Loucy (cell line): ENCODE measurements around the gene XPO1.
"Not testable (repeated sequence)": the region's sequence is repeated elsewhere in the genome, so short reads cannot be mapped to it uniquely, and the experiment has no call there.

Source experiments
- H2AFZ ChIP-seq: fragments of 200-600 bp; sonication (generic); 2 replicates; pipeline ENCODE4 v1.6.0; 2016; ENCODE audit warnings: antibody characterized with exemption, mild to moderate bottlenecking, low read length, moderate library complexity
- H3F3A ChIP-seq: fragments of 200-600 bp; 2 replicates; pipeline ENCODE4 v1.6.0; 2016; ENCODE audit warnings: antibody characterized with exemption, low read depth, mild to moderate bottlenecking
- H3K27me3 ChIP-seq: fragments of 200-600 bp; sonication (generic); 2 replicates; pipeline ENCODE4 v1.6.1; 2014; ENCODE audit warnings: low read length, mild to moderate bottlenecking; ENCODE audit not compliant: insufficient read depth, poor library complexity, severe bottlenecking
- H3K36me3 ChIP-seq: fragments of 200-600 bp; sonication (generic); 2 replicates; pipeline ENCODE4 v1.6.1; 2016; ENCODE audit warnings: low read length; ENCODE audit not compliant: insufficient read depth
- H3K4me1 ChIP-seq: fragments of 200-600 bp; sonication (generic); 2 replicates; pipeline ENCODE4 v1.5.1; 2014; ENCODE audit warnings: low read length, mild to moderate bottlenecking; ENCODE audit not compliant: insufficient read depth, poor library complexity, severe bottlenecking
- H3K4me2 ChIP-seq: fragments of 200-600 bp; sonication (generic); 2 replicates; pipeline ENCODE4 v1.6.0; 2014; ENCODE audit warnings: antibody characterized with exemption, low read length, low read depth, mild to moderate bottlenecking; ENCODE audit not compliant: poor library complexity, severe bottlenecking
- H3K4me3 ChIP-seq: fragments of 200-600 bp; sonication (generic); 2 replicates; pipeline ENCODE4 v1.5.1; 2014; ENCODE audit warnings: low read length, mild to moderate bottlenecking, mixed read lengths; ENCODE audit not compliant: poor library complexity, severe bottlenecking
- H3K79me2 ChIP-seq: fragments of 200-600 bp; sonication (generic); 2 replicates; pipeline ENCODE4 v1.6.1; 2014; ENCODE audit warnings: low read length; ENCODE audit not compliant: insufficient read depth
- H3K9ac ChIP-seq: fragments of 200-600 bp; sonication (generic); 2 replicates; pipeline ENCODE4 v1.6.0; 2014; ENCODE audit warnings: mild to moderate bottlenecking, low read depth, low read length, moderate library complexity; ENCODE audit not compliant: poor library complexity, severe bottlenecking
- H3K9me2 ChIP-seq: fragments of 200-600 bp; sonication (generic); replicated peaks from 2 replicates; pipeline ENCODE4 v1.6.1; 2016; ENCODE audit warnings: low read depth, low read length, mixed read lengths
- H3K9me3 ChIP-seq: fragments of 200-600 bp; sonication (generic); 2 replicates; pipeline ENCODE4 v1.6.1; 2014; ENCODE audit warnings: mild to moderate bottlenecking, antibody characterized with exemption, low read length, low read depth; ENCODE audit not compliant: insufficient read depth
- H4K20me1 ChIP-seq: fragments of 200-600 bp; sonication (generic); 2 replicates; pipeline ENCODE4 v1.6.0; 2014; ENCODE audit warnings: antibody characterized with exemption, low read length, mild to moderate bottlenecking; ENCODE audit not compliant: insufficient read depth, poor library complexity, severe bottlenecking
- EZH2phosphoT487 ChIP-seq: fragments of 200-600 bp; IDR thresholded peaks from 2 replicates; pipeline ENCODE4 v1.6.1; 2018; ENCODE audit warnings: antibody characterized with exemption, mild to moderate bottlenecking, moderate library complexity, borderline replicate concordance
- TF ChIP-seq, protein P1 (sequence below): fragments of 200-600 bp; sonication (generic); conservative IDR thresholded peaks from 2 replicates; pipeline ENCODE4 v1.5.1; 2014; ENCODE audit warnings: mild to moderate bottlenecking, antibody characterized with exemption, low read length

Gene XPO1

DNA sequence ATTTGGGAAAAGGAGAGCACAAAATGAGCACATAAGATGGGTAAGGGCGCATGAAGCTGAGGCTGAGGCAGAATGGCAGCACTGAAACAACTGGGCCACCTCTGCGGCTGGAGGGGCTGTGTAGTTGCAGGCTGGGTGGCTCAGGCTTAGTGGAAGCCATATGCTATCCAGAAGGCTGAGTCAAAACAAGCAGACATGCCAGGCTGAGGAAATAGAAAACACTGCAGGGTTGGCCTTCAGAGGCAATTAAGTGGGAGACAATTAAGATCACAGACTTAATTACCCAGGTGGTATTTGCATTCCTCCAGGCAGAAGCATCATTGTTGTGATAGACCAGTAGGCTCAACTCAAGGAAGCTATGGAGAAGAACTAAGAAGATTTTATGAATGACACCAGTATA is 11.4 kb upstream of the XPO1 start:
- Histone ChIP-seq H3K27me3 (no peaks in the 10 kb centered on the region), H3K4me1 (no peaks in the 10 kb centered on the region), H3K36me3 (no peaks in the 10 kb centered on the region), H2AFZ (no peak overlapping the region), H3F3A (no peaks in the 10 kb centered on the region), H3K4me2 (no peak overlapping the region), H3K9me3 (no peaks in the 10 kb centered on the region), H3K9me2 (no peaks in the 10 kb centered on the region), H3K4me3 (no peak overlapping the region), H3K79me2 (no peaks in the 10 kb centered on the region), H4K20me1 (no peaks in the 10 kb centered on the region), H3K9ac (no peak overlapping the region)
- TF ChIP-seq EZH2phosphoT487, result no peak
- TF ChIP-seq, protein P1, sequence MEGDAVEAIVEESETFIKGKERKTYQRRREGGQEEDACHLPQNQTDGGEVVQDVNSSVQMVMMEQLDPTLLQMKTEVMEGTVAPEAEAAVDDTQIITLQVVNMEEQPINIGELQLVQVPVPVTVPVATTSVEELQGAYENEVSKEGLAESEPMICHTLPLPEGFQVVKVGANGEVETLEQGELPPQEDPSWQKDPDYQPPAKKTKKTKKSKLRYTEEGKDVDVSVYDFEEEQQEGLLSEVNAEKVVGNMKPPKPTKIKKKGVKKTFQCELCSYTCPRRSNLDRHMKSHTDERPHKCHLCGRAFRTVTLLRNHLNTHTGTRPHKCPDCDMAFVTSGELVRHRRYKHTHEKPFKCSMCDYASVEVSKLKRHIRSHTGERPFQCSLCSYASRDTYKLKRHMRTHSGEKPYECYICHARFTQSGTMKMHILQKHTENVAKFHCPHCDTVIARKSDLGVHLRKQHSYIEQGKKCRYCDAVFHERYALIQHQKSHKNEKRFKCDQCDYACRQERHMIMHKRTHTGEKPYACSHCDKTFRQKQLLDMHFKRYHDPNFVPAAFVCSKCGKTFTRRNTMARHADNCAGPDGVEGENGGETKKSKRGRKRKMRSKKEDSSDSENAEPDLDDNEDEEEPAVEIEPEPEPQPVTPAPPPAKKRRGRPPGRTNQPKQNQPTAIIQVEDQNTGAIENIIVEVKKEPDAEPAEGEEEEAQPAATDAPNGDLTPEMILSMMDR, result no peak

DNA sequence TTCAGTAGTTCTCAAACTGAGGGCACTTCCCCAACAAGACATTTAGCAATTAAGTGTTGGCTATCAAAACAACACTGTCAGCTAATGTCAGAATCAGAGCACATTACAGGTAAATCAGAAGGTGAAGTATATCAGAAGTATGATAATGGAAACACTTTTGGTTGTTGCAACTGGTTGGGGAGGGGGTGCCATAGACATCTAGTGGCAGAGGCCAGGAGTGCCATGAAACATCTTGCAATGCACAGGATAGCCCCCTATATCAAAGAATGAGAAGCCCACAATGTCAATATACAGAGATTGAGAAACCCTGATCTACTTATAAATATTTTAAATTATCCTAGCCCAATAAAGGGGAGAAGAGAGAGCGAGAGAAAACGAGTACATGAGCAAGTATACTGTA is 4.9 kb upstream of the XPO1 start:
- no peak overlapping the region for H3K9ac ChIP-seq
- H3K4me3 ChIP-seq, result no peak overlapping the region
- no peak overlapping the region for H3K4me2 ChIP-seq
- peaks cover under 1% of the 10 kb centered on the region; the same call in 1 of the 2 replicates for H3K79me2 ChIP-seq
- no peaks in the 10 kb centered on the region for H3K9me3 ChIP-seq
- H3K9me2 ChIP-seq, result no peaks in the 10 kb centered on the region
- H3K36me3 ChIP-seq, result no peaks in the 10 kb centered on the region
- H3K27me3 ChIP-seq, result no peaks in the 10 kb centered on the region
- no peak overlapping the region for H2AFZ ChIP-seq
- no peaks in the 10 kb centered on the region for H3F3A ChIP-seq
- H4K20me1 ChIP-seq, result no peaks in the 10 kb centered on the region
- TF ChIP-seq, protein P1, result peak; percentile 64
- TF ChIP-seq EZH2phosphoT487, result no peak
- H3K4me1 ChIP-seq, result no peaks in the 10 kb centered on the region

DNA sequence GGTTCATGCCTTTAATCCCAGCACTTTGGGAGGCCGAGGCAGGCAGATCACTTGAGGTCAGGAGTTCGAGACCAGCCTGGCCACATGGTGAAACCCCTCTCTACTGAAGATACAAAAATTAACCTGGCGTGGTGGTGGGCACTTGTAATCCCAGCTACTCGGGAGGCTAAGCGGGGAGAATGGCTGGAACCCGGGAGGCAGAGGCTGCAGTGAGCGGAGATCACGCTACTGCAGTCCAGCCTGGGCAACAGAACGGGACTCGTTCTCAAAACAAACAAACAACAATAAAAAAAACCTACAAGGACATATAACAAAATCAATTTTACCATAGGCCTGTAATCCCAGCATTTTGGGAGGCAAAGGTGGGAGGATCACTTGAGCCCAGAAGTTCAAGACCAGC is 2.0 kb upstream of the XPO1 start:
- not testable (repeated sequence) for H3K27me3 ChIP-seq, H3K9me2 ChIP-seq, H3F3A ChIP-seq, H3K9me3 ChIP-seq, H3K36me3 ChIP-seq, H2AFZ ChIP-seq, H3K4me2 ChIP-seq, H3K4me3 ChIP-seq, H3K9ac ChIP-seq, H3K4me1 ChIP-seq
- H3K79me2 ChIP-seq, result peaks cover 29% of the 10 kb centered on the region
- peaks cover 17% of the 10 kb centered on the region for H4K20me1 ChIP-seq

GRCh38 chr2:61538920-61539520 is 864 bp upstream of the XPO1 start:
- H3K36me3 ChIP-seq, result no peaks in the 10 kb centered on the region
- H3K79me2 ChIP-seq, result peaks cover 41% of the 10 kb centered on the region

More at GRCh38 chr2:61538920-61539520, 864 bp upstream of the XPO1 start:
- H2AFZ ChIP-seq, result peak overlapping the region; percentile 91
- no peaks in the 10 kb centered on the region for H3K9me3 ChIP-seq
- H3F3A ChIP-seq, result peaks cover 5% of the 10 kb centered on the region
- H3K9ac ChIP-seq, result peak overlapping the region; percentile 99
- peaks cover 20% of the 10 kb centered on the region for H3K4me1 ChIP-seq
- H3K9me2 ChIP-seq, result no peaks in the 10 kb centered on the region
- peaks cover 28% of the 10 kb centered on the region for H4K20me1 ChIP-seq
- no peaks in the 10 kb centered on the region for H3K27me3 ChIP-seq
- H3K4me2 ChIP-seq, result peak overlapping the region; percentile 81
- TF ChIP-seq, protein P1, result no peak
- no peak for TF ChIP-seq EZH2phosphoT487
- H3K4me3 ChIP-seq, result peak overlapping the region; percentile 94
